Heart left ventricle (tissue), 13 donors: ENCODE results near the gene FOXJ2.

Source experiments
- CTCF ChIP-seq, 12 donors: fragments of 200-600 bp; sonication (generic) in 4 of 12; IDR thresholded peaks; one replicate each; pipeline versions ENCODE4 v1.5.0 to v1.8.0; 2018 to 2022; ENCODE audit warnings: antibody characterized with exemption in 12 of 12, mild to moderate bottlenecking in 5 of 12
- POLR2A ChIP-seq, 2 donors: fragments of 450-650 bp; IDR thresholded peaks; one replicate each; pipeline ENCODE4 v1.6.1; 2017; ENCODE audit warnings: antibody characterized with exemption in 2 of 2, mild to moderate bottlenecking in 2 of 2, moderate library complexity in 2 of 2
- donor health status: ischemic (EF 13 %, LVEDD 7.1; RV severe dilation, severe dysfunction).
- donor health status: DM: no; HTN: yes; CAD: no.
- donor health status: DM: no; HTN: no; CAD: no.
- donor health status: ischemic (EF 25% LVEDD 6.9; RV normal size, moderate dysfunction).
- donor health status: ischemic (EF 25% LVEDD 5.7; RV mildly dilated, moderate dysfunction).
- donor health status: ischemic (EF 35%, LVEDD 5.7; RV mildly dilated, moderate dysfunction).
- donor health status: nonischemic (EF 11% LVEDD 7.7; RV severe dilation, severe dysfunction).
- donor health status: DM: yes; HTN: yes; CAD: no.
- donor health status: PGD.
- donor health status: ischemic (EF 29% LVEDD 5.4; RV normal size, mild dysfunction).
- donor health status: nonischemic (EF 23%, LVEDD 6.1; RV moderate dilation, normal function).

GRCh38 chr12:8040791-8041190, 8.3 kb downstream of the FOXJ2 start:
- TF ChIP-seq CTCF (IDR thresholded peaks at IDR 0.05) (no peak), POLR2A (IDR thresholded peaks at IDR 0.05) (no peak)
